NOMO-1 (cell line): ENCODE data around the gene PDCD2L.
"Not testable (repeated sequence)": the region's sequence is repeated elsewhere in the genome, so short reads cannot be mapped to it uniquely, and the experiment has no call there.

Experiments used
- DNase-seq, 2 experiments: peaks; one replicate each; lab custom pipeline; 2025; ENCODE audit not compliant: unreplicated experiment in 2 of 2; lab: John Stamatoyannopoulos, UW

Gene PDCD2L

GRCh38 chr19:34404109-34404909 is at the start of gene PDCD2L:
TSS of gene PDCD2L (plus strand) at chr19:34404399. CDS start at chr19:34404431, 32 bp downstream.
- DNase-seq, result peak; percentile 80 to 86

- DNase-seq, result no peak
Observed at GRCh38 chr19:34355201-34355600, 49.0 kb upstream of the PDCD2L start.

- no peak for DNase-seq
Observed at GRCh38 chr19:34356875-34357274, 47.3 kb upstream of the PDCD2L start.

- no peak for DNase-seq
Observed at GRCh38 chr19:34357431-34357830, 46.8 kb upstream of the PDCD2L start.

GRCh38 chr19:34359140-34359953 is 44.9 kb upstream of the PDCD2L start:
- DNase-seq, result peak; percentile 92 to 98

- DNase-seq, result no peak
Observed at GRCh38 chr19:34359954-34360315, 44.3 kb upstream of the PDCD2L start.

GRCh38 chr19:34360354-34360909 is 43.8 kb upstream of the PDCD2L start:
- DNase-seq, result no peak

- DNase-seq, result no peak
Observed at GRCh38 chr19:34362679-34363069, 41.5 kb upstream of the PDCD2L start.

GRCh38 chr19:34363094-34363493 is 41.1 kb upstream of the PDCD2L start:
- DNase-seq, result no peak

- no peak for DNase-seq
Observed at GRCh38 chr19:34363930-34364329, 40.3 kb upstream of the PDCD2L start.

- no peak for DNase-seq
Observed at GRCh38 chr19:34364462-34364829, 39.8 kb upstream of the PDCD2L start.

GRCh38 chr19:34364830-34365462 is 39.3 kb upstream of the PDCD2L start, which contains the start of gene GPI:
TSS of gene GPI (plus strand) at chr19:34365196. CDS start at chr19:34365267, 71 bp downstream.
- peak; percentile 59 to 61 for DNase-seq

- no peak for DNase-seq
Observed at GRCh38 chr19:34365463-34366401, 38.5 kb upstream of the PDCD2L start.

- peak; percentile 72 to 81 for DNase-seq
Observed at GRCh38 chr19:34366738-34367623, 37.2 kb upstream of the PDCD2L start.

GRCh38 chr19:34367624-34367957 is 36.6 kb upstream of the PDCD2L start:
- DNase-seq, result no peak

- no peak for DNase-seq
Observed at GRCh38 chr19:34368338-34368737, 35.9 kb upstream of the PDCD2L start.

GRCh38 chr19:34369166-34369565 is 35.0 kb upstream of the PDCD2L start:
- not testable (repeated sequence) for DNase-seq

GRCh38 chr19:34370117-34370516 is 34.1 kb upstream of the PDCD2L start:
- no peak for DNase-seq

GRCh38 chr19:34370983-34371382 is 33.2 kb upstream of the PDCD2L start:
- DNase-seq, result no peak
